Activated CD8-positive, alpha-beta T cell treated with anti-CD3 and anti-CD28 coated beads for 36 hours (primary cell): ENCODE results near the gene GDPGP1. TPM values are rescaled to one million over a fixed set of nuclear protein-coding genes. Genes with fewer than 3 reads are reported as not detected.
A peak's percentile ranks its signal among the peaks of the same experiment; 100 is the strongest.

Experiments used
- ATAC-seq: fragments of 200-7000 bp; cut with Tn5 transposase; one replicate; pipeline ENCODE4 v1.10.0; 2021; ENCODE audit warnings: mild to moderate bottlenecking, moderate library complexity
- CTCF ChIA-PET: fragments of 350-600 bp; sonication (Branson Sonifier 250); formaldehyde crosslinking; loops from one replicate; lab custom pipeline; 2021; ENCODE audit warnings: antibody characterized with exemption; lab: Charles Lee
- POLR2A ChIA-PET: fragments of 350-600 bp; sonication (Branson Sonifier 250); formaldehyde crosslinking; loops from one replicate; lab custom pipeline; 2021; ENCODE audit warnings: antibody characterized with exemption; lab: Charles Lee
- DNase-seq: peaks from one replicate; pipeline ENCODE4 v3.0.0-alpha.2; 2020
- H3K27ac Mint-ChIP-seq: one replicate; pipeline ENCODE4 v1.8.0; 2021; ENCODE audit warnings: mild to moderate bottlenecking, mixed read lengths
- H3K27me3 Mint-ChIP-seq: one replicate; pipeline ENCODE4 v1.8.0; 2021; ENCODE audit warnings: mixed read lengths
- H3K36me3 Mint-ChIP-seq: one replicate; pipeline ENCODE4 v1.8.0; 2021; ENCODE audit warnings: low read depth, mixed read lengths
- H3K4me1 Mint-ChIP-seq: one replicate; pipeline ENCODE4 v1.8.0; 2021; ENCODE audit warnings: low read depth, mixed read lengths
- H3K4me3 Mint-ChIP-seq: one replicate; pipeline ENCODE4 v1.8.0; 2021; ENCODE audit warnings: mild to moderate bottlenecking, moderate library complexity, mixed read lengths
- H3K9me3 Mint-ChIP-seq: one replicate; pipeline ENCODE4 v1.8.0; 2021; ENCODE audit warnings: mixed read lengths
- intact Hi-C: fragments of 100-400 bp; cut with micrococcal nuclease; formaldehyde crosslinking; loops from one replicate; pipeline ENCODE4 v1.10.0; 2022
- total RNA-seq, 2 experiments: library from RNA; stranded (reverse); gene quantifications; one replicate each; pipeline ENCODE4 v1.2.3, GENCODE V29; 2021
- TF ChIP-seq, protein P1 (sequence below): fragments of 200-600 bp; IDR thresholded peaks from one replicate; pipeline ENCODE4 v1.8.0; 2022; ENCODE audit warnings: antibody characterized with exemption, mild to moderate bottlenecking

GDPGP1 gene
- total RNA-seq, 2 experiments from 2014 or later: 5.2 to 6.4 TPM

DNA sequence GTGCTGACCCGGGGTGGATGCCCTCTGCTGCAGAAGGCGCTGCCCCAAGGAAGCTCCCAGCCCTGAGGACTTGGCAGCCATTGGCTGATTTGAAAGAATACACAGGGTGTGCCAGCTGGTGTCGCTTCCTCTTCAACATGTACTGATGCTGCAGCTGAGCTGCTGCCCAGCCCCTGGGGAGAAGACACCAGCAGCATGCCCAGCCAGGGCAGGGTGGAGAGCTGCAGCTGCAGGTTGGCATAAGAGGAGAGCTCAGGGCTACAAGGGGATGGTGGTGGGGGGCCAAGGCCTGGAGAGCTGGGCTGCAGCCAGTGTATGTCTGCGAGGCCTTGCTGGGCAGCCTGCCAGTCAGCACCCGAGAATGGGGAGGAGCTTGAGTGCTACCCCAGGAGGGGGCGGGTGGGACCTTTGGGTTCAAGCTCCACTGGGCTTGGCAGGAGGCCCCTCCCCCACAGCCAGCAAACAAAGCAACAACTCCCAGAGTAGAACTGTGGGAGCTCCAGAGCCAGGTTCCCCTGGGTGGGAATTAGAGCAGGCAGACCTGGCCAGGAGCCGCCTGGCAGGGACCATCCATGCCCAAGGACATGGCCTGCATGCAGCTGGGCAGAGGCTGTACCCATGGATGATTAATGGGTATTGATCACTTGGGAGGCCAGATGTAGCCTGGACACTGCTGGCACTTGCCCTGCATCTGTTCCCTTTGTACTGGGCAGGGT is 42.1 kb upstream of the GDPGP1 start:
- peaks cover 22% of the 10 kb centered on the region for H3K4me1 Mint-ChIP-seq
- POLR2A ChIA-PET: interaction anchor here (0.7 kb wide), 1 partner anchor 7 kb away, joined by 3 read pairs; no protein-coding TSS in a partner anchor
- DNase-seq: peak; percentile 55
- ATAC-seq: peak; percentile 67
- CTCF ChIA-PET: interaction anchor here (0.6 to 2.1 kb wide), 5 partner anchors 9 to 452 kb away, joined by 3 to 7 read pairs (median 3); partner anchors contain the start of gene SEMA4B
- no peaks in the 10 kb centered on the region for H3K27me3 Mint-ChIP-seq
- TF ChIP-seq, protein P1, sequence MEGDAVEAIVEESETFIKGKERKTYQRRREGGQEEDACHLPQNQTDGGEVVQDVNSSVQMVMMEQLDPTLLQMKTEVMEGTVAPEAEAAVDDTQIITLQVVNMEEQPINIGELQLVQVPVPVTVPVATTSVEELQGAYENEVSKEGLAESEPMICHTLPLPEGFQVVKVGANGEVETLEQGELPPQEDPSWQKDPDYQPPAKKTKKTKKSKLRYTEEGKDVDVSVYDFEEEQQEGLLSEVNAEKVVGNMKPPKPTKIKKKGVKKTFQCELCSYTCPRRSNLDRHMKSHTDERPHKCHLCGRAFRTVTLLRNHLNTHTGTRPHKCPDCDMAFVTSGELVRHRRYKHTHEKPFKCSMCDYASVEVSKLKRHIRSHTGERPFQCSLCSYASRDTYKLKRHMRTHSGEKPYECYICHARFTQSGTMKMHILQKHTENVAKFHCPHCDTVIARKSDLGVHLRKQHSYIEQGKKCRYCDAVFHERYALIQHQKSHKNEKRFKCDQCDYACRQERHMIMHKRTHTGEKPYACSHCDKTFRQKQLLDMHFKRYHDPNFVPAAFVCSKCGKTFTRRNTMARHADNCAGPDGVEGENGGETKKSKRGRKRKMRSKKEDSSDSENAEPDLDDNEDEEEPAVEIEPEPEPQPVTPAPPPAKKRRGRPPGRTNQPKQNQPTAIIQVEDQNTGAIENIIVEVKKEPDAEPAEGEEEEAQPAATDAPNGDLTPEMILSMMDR: no peak
- no peak overlapping the region for H3K4me3 Mint-ChIP-seq
- H3K27ac Mint-ChIP-seq: no peak overlapping the region
- H3K9me3 Mint-ChIP-seq: no peaks in the 10 kb centered on the region
- intact Hi-C loops: no loop called here
- no peaks in the 10 kb centered on the region for H3K36me3 Mint-ChIP-seq

DNA sequence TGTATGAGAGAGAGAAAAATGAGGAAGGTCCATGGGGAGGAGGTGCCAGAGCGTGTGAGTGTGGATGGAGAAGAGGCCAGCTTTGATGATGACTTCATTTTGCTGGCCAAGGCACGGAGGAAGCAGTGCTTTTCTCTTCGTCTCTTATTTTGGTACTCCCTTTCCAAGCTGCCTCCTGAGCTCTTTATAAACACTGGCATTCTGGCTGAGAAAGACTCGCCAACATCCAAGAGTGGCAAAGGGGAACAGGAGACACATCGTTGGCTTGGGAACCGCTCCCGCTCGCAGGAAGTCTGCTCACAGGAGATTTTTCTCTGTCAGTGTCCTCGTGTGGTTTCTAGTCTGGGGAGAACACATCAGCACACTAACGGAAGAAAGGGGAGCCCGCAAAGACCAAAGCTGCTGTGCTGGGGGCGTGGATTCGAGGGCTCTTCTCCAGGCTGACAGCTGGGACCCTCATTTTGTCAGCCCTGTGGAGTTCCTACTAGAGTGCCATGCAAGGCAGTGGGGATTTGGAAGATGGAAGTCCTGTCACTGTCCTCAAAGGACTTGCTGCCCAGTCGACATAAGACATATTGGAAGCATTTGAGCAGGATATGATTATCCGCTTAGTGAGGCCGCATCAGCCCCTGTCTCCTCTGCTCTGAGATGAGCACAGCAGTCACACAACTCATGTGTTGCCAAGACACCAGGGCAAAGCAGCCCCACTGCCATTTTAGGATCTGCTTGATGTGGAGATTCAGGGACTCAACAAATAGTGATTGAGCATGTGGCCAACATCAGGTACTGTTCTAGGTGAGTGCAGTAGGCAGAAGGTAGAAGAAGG is 40.8 kb upstream of the GDPGP1 start:
- ChIA-PET CTCF (interaction anchor here (0.8 to 2.1 kb wide), 2 partner anchors 26 to 453 kb away, joined by 3 to 7 read pairs; no protein-coding TSS in a partner anchor), POLR2A (interaction anchor here (1.3 kb wide), 1 partner anchor 75 kb away, joined by 3 read pairs; no protein-coding TSS in a partner anchor)
- H3K27me3 Mint-ChIP-seq: no peaks in the 10 kb centered on the region
- H3K27ac Mint-ChIP-seq: peak overlapping the region; percentile 49
- H3K4me3 Mint-ChIP-seq: no peak overlapping the region
- peak; percentile 23 for DNase-seq
- no peaks in the 10 kb centered on the region for H3K9me3 Mint-ChIP-seq
- no peaks in the 10 kb centered on the region for H3K36me3 Mint-ChIP-seq
- intact Hi-C loops: no loop called here
- ATAC-seq: peak; percentile 41
- H3K4me1 Mint-ChIP-seq: peaks cover 22% of the 10 kb centered on the region
- TF ChIP-seq, protein P1: no peak

DNA sequence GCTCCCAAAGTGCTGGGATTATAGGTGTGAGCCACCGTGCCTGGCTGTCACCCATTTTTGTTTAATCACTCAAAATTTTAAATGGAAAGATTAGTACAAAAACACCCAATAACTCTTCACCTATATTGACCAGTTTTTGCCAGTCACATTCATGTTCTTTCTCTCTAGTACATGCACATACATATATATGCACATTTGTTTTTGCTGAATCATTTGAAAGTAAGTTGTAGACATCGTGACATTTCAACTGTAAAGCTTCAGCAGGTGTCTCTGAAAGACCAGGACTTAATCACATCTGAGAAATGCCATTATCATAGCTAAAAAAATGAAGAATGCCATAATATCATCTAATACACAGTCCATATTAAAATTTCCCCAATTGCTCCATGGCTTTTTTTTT is 39.4 kb upstream of the GDPGP1 start:
- H3K4me3 Mint-ChIP-seq: no peak overlapping the region
- ChIA-PET POLR2A (interaction anchor here (0.6 kb wide), 2 partner anchors 32 to 46 kb away, joined by 3 read pairs; no protein-coding TSS in a partner anchor), CTCF (interaction anchor here (0.6 kb wide), 1 partner anchor 14 kb away, joined by 3 read pairs; no protein-coding TSS in a partner anchor)
- no peak for ATAC-seq
- no peaks in the 10 kb centered on the region for H3K36me3 Mint-ChIP-seq
- H3K27me3 Mint-ChIP-seq: no peaks in the 10 kb centered on the region
- intact Hi-C loops: no loop called here
- H3K27ac Mint-ChIP-seq: no peak overlapping the region
- no peaks in the 10 kb centered on the region for H3K9me3 Mint-ChIP-seq
- TF ChIP-seq, protein P1: no peak
- no peak for DNase-seq
- H3K4me1 Mint-ChIP-seq: peaks cover 22% of the 10 kb centered on the region

DNA sequence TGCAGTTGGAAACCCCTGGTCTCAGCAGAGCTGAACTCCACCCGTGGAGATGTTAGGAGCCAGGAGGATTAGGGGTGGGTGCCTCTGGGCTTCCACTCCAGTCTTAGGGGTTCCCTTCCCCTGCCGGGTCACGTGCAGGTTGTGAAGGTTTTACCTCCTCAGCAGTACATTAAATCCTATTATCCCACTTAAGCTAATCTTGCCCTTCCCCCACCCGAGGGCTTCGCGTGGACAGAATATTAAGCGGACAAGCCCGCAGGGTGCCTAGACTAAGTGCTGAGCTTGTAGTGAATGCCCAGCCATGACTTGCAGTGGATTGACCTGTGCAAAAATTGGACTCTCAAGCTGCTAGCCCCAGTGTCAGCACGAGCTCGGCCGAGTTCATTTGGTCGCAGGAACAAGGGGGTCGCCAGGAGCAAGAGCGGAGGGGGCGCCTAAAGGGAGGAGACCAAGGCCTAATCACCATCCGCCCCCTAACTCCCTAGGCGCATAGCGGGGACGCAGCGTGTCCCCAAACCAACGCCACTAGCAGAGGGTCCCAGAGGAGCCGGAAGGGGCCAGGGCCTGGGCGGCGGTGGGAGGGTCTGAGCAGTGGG is 33.4 kb upstream of the GDPGP1 start:
- POLR2A ChIA-PET: interaction anchor here (0.7 to 2.0 kb wide), 7 partner anchors 8 to 101 kb away, joined by 3 to 7 read pairs (median 3); partner anchors contain the start of genes CIB1, GDPGP1 and NGRN
- Mint-ChIP-seq H3K4me3 (peak overlapping the region; percentile 76), H3K4me1 (peaks cover 15% of the 10 kb centered on the region), H3K27me3 (no peaks in the 10 kb centered on the region), H3K9me3 (no peaks in the 10 kb centered on the region), H3K36me3 (no peaks in the 10 kb centered on the region), H3K27ac (peak overlapping the region; percentile 71)
- CTCF ChIA-PET: interaction anchor here (0.7 to 1.7 kb wide), 8 partner anchors 9 to 101 kb away, joined by 3 to 8 read pairs (median 4); no protein-coding TSS in a partner anchor
- intact Hi-C loops: no loop called here
- TF ChIP-seq, protein P1: no peak
- DNase-seq: no peak
- ATAC-seq: no peak
